ENCODE results near the gene RASL11B. TPM values are rescaled to one million over a fixed set of nuclear protein-coding genes. Genes with fewer than 3 reads are reported as not detected.

RASL11B gene
- total RNA-seq, 2 experiments from 2014 or later = 0.23 to 0.25 TPM

- POLR2A ChIA-PET = no interaction called here
Observed at GRCh38 chr4:52915730-52916300, 53.7 kb downstream of the RASL11B start.

More at GRCh38 chr4:52915730-52916300, 53.7 kb downstream of the RASL11B start:
- Mint-ChIP-seq H3K9me3 (ENCODE audit: low read depth) (no peaks in the 10 kb centered on the region), H3K4me1 (peaks cover 1% of the 10 kb centered on the region), H3K27ac (no peak overlapping the region), H3K27me3 (no peaks in the 10 kb centered on the region), H3K4me3 (no peak overlapping the region), H3K36me3 (ENCODE audit: low read depth) (peaks cover 8% of the 10 kb centered on the region)
- CTCF ChIA-PET = no interaction called here
- intact Hi-C loops (cut with DNase I, micrococcal nuclease) = no loop called here
- ATAC-seq (no peak), DNase-seq (no peak)

Other genes with a start within 250 kb of the RASL11B start
- 1 to 10 TPM; 4.3 to 5.4 TPM for gene USP46, start 203.0 kb upstream of the RASL11B start, total RNA-seq
- gene ERVMER34-1, start 110.9 kb upstream of the RASL11B start, total RNA-seq = under 1 TPM; 0.14 to 0.67 TPM